Measurements from ENCODE around the gene ADPRHL1.

- TF ChIP-seq CTCF (conservative IDR thresholded peaks at IDR 0.05; ENCODE audit: low read depth, low read length) (no peak), EZH2 (IDR thresholded peaks at IDR 0.05; ENCODE audit: borderline replicate concordance, low read depth, low read length, poor library complexity, severe bottlenecking) (no peak)
Measured at GRCh38 chr13:113351514-113352026, 101.7 kb downstream of the ADPRHL1 start.
